Mucosa of stomach (tissue), 1 donor: Measurements from ENCODE around the gene CLDN10.

ENCODE experiments used
- H3K27me3 ChIP-seq: one replicate; pipeline ENCODE4 v1.7.0; 2013; ENCODE audit warnings: mild to moderate bottlenecking, low read length; ENCODE audit not compliant: control insufficient read depth, insufficient read depth
- H3K36me3 ChIP-seq: one replicate; pipeline ENCODE4 v1.7.0; 2013; ENCODE audit warnings: low read length; ENCODE audit not compliant: control insufficient read depth, insufficient read depth
- H3K4me1 ChIP-seq: one replicate; pipeline ENCODE4 v1.7.0; 2013; ENCODE audit warnings: mild to moderate bottlenecking, low read length; ENCODE audit not compliant: control insufficient read depth, insufficient read depth
- H3K4me3 ChIP-seq: one replicate; pipeline ENCODE4 v1.7.0; 2013; ENCODE audit warnings: low read length
- H3K9ac ChIP-seq: one replicate; pipeline ENCODE4 v1.7.0; 2013; ENCODE audit warnings: mild to moderate bottlenecking, low read length, moderate library complexity
- H3K9me3 ChIP-seq: one replicate; pipeline ENCODE4 v1.7.0; 2013; ENCODE audit warnings: mild to moderate bottlenecking, low read length, moderate library complexity; ENCODE audit not compliant: control insufficient read depth
- donor health status: Pancreatic carcinoma.

Gene CLDN10

GRCh38 chr13:95571941-95572340 is 19.4 kb downstream of the CLDN10 start:
- no peak overlapping the region for H3K4me3 ChIP-seq
- H3K36me3 ChIP-seq = no peaks in the 10 kb centered on the region
- H3K27me3 ChIP-seq = no peaks in the 10 kb centered on the region
- H3K4me1 ChIP-seq = no peaks in the 10 kb centered on the region
- H3K9ac ChIP-seq = no peak overlapping the region
- H3K9me3 ChIP-seq = no peaks in the 10 kb centered on the region

- Histone ChIP-seq H3K4me3 (no peak overlapping the region), H3K4me1 (no peaks in the 10 kb centered on the region)
These were observed 20.7 kb downstream of the CLDN10 start for GRCh38 chr13:95573221-95573620.

DNA sequence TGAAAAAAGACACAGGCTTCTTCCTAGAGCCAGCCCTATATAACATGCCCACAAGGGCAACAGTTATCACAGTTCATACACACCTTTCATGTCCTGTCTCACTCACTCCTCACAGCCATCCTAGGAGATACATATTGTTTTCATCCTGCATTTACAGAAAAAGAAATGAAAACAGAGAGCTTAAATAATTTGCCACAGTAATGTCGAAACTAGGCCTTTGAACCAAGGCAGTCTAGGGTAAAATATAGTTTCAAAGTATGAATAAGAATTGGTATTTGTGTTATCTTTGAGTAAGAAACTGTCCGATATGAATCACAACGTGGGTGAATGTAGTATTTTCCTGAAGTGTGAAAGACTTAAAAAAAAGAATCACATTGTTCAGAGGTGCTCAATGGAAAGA is 26.8 kb downstream of the CLDN10 start:
- Histone ChIP-seq H3K9me3 (no peaks in the 10 kb centered on the region), H3K9ac (no peak overlapping the region), H3K36me3 (no peaks in the 10 kb centered on the region), H3K4me3 (no peak overlapping the region), H3K4me1 (no peaks in the 10 kb centered on the region), H3K27me3 (no peaks in the 10 kb centered on the region)

More at GRCh38 chr13:95573221-95573620, 20.7 kb downstream of the CLDN10 start:
- Histone ChIP-seq H3K9ac (no peak overlapping the region), H3K27me3 (no peaks in the 10 kb centered on the region), H3K36me3 (no peaks in the 10 kb centered on the region), H3K9me3 (no peaks in the 10 kb centered on the region)

GRCh38 chr13:95585867-95586266 is 33.3 kb downstream of the CLDN10 start:
- Histone ChIP-seq H3K9ac (no peak overlapping the region), H3K27me3 (no peaks in the 10 kb centered on the region), H3K9me3 (no peaks in the 10 kb centered on the region), H3K36me3 (no peaks in the 10 kb centered on the region), H3K4me3 (no peak overlapping the region), H3K4me1 (no peaks in the 10 kb centered on the region)

DNA sequence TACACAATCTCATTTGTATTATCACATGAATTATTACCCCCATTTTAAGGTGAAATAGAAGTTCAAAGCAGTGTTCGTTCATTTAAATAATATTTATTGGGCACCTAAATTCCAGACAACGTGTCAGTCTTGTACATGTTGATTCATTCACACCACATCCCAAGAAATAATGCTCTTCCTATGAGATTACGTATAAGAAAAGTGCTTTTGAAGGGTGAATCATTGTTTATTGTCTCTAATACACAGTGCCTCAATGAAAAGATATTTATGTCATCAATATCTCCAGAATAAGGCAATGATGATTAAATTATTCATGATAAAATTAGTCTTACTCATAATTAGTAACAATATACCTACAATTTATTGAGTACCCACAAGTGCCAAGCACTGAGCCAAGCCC is 35.6 kb downstream of the CLDN10 start:
- Histone ChIP-seq H3K9me3 (no peaks in the 10 kb centered on the region), H3K9ac (no peak overlapping the region), H3K36me3 (no peaks in the 10 kb centered on the region), H3K4me3 (no peak overlapping the region), H3K27me3 (no peaks in the 10 kb centered on the region), H3K4me1 (no peaks in the 10 kb centered on the region)

DNA sequence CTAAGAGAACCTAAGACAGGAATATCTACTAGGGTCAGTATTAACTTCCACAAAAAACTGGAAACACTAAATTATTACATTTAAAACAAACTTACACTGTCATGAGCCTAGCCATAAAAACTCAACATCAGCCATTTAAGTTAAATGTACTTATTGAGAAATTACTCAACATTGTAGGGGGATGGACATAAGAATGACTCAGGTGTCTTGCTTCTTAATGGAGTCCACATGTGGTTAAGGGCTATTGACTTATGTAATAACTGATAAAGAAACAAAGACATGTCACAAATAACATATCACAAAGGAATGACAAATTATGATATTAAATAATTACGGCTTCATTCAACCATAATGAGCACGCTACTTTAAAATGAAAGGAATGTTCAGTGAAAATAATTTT is 36.2 kb downstream of the CLDN10 start:
- Histone ChIP-seq H3K9me3 (no peaks in the 10 kb centered on the region), H3K36me3 (no peaks in the 10 kb centered on the region), H3K9ac (no peak overlapping the region), H3K4me1 (no peaks in the 10 kb centered on the region), H3K27me3 (no peaks in the 10 kb centered on the region), H3K4me3 (no peak overlapping the region)

DNA sequence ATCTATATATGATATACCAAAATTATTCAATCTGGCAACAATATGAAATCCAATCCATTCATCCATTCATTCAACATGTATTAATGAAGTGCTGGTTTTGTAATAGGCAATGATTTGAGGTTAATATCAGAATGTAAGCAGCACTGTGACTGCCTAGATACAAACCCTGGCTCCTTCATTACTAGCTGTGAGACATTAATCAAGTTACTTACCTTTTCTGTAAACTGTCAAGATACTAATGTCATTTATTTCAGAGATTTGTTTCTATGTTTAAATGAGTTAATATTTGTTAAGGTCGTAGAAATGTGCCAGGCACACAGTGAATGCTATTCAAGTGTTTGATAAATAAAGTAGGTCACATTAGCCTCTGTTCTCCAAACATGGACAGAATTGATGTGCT is 40.9 kb downstream of the CLDN10 start:
- Histone ChIP-seq H3K4me1 (no peaks in the 10 kb centered on the region), H3K9ac (no peak overlapping the region), H3K9me3 (no peaks in the 10 kb centered on the region), H3K27me3 (no peaks in the 10 kb centered on the region), H3K36me3 (no peaks in the 10 kb centered on the region), H3K4me3 (no peak overlapping the region)

DNA sequence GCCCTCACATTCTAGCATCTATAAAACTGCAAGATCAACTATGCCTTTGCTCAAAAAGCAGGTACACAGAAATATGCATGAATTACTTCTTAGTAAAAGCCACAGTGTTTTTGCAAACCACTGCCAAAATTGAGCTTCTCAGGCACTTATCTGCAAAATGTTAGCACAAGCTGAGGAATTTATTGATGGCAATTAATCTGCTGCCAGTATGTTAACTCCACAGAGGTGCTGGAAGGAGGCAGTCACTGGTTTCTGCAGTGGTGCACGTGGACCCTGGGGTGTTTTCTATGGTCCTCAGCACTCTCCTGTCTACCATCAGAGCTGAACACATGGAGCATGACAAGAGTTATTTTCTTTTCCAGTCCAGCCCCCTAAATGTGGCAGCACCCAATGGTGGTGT is 44.2 kb downstream of the CLDN10 start:
- Histone ChIP-seq H3K27me3 (no peaks in the 10 kb centered on the region), H3K36me3 (no peaks in the 10 kb centered on the region), H3K9me3 (no peaks in the 10 kb centered on the region), H3K4me3 (no peak overlapping the region), H3K9ac (no peak overlapping the region), H3K4me1 (no peaks in the 10 kb centered on the region)

- no peaks in the 10 kb centered on the region for H3K27me3 ChIP-seq
- H3K4me3 ChIP-seq = no peak overlapping the region
- H3K4me1 ChIP-seq = peaks cover 28% of the 10 kb centered on the region
- H3K36me3 ChIP-seq = no peaks in the 10 kb centered on the region
- H3K9me3 ChIP-seq = no peaks in the 10 kb centered on the region
- H3K9ac ChIP-seq = no peak overlapping the region
These were observed 48.7 kb downstream of the CLDN10 start for GRCh38 chr13:95601216-95601615.

DNA sequence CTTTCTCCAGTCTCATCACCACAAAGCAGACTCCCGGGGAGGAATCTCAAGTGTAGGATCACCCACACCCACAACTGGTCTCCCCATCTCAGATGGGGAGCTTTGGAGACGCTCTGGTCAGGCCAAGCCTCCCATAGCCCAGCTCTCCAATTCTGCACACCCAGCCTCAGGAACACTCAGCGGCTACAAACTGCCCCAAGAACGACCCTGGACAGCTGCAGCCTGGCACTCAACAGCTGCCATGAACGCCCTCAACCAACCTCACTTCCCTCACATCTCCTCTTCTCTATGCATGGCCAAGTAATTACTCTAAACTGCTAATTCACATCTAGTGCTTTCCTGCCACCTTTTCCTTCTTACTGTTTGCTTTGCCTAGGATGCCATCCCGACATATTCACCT is 49.4 kb downstream of the CLDN10 start:
- H3K9ac ChIP-seq = no peak overlapping the region
- H3K4me3 ChIP-seq = no peak overlapping the region
- H3K27me3 ChIP-seq = no peaks in the 10 kb centered on the region
- no peaks in the 10 kb centered on the region for H3K9me3 ChIP-seq
- peaks cover 35% of the 10 kb centered on the region for H3K4me1 ChIP-seq
- no peaks in the 10 kb centered on the region for H3K36me3 ChIP-seq

DNA sequence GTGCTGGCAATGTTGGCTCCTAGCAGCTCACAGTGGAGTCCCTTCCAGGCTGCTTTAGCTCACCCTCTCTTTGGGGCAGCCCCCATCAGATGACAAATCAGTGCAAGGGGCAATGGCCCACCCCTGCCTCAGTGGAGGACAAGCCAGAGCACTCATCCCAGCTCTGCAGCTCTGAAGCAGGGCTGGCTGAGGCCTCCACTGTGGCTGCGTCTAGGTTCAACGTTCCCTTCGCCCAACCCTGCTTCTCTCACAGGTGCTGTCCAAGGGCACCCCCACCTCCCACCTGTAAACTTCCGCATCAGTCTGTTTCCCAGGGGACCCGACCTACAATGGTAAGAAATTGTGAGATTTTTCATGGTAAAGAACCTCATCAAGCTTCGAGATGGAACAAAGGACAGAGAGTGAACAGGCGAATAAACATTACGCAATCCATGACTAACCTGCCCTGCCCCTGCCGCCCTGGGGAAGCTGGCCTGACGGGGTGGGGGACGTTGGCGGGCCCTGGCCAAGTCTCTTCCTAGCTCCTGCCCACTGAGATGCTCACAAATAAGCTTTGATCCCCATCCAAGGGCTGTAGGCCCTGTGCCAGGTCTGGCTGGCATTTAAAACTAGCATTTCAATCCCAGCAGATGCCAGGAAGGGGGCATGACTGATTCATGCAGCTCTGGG is 51.5 kb downstream of the CLDN10 start:
- H3K9me3 ChIP-seq = no peaks in the 10 kb centered on the region
- peaks cover 38% of the 10 kb centered on the region for H3K4me1 ChIP-seq
- no peak overlapping the region for H3K9ac ChIP-seq
- no peaks in the 10 kb centered on the region for H3K36me3 ChIP-seq
- no peak overlapping the region for H3K4me3 ChIP-seq
- no peaks in the 10 kb centered on the region for H3K27me3 ChIP-seq

- H3K4me1 ChIP-seq = peaks cover 38% of the 10 kb centered on the region
- no peak overlapping the region for H3K9ac ChIP-seq
- no peaks in the 10 kb centered on the region for H3K36me3 ChIP-seq
- H3K27me3 ChIP-seq = no peaks in the 10 kb centered on the region
- H3K4me3 ChIP-seq = no peak overlapping the region
- H3K9me3 ChIP-seq = no peaks in the 10 kb centered on the region
These were observed 52.0 kb downstream of the CLDN10 start for GRCh38 chr13:95604556-95604915.
